HG02610 (cell line): ENCODE results near the gene CARMIL1.

Experiments used
- ATAC-seq: cut with Tn5 transposase; IDR thresholded peaks from one replicate; pipeline ENCODE4 v1.9.1; 2021; ENCODE audit warnings: mild to moderate bottlenecking, moderate library complexity; ENCODE audit not compliant: unreplicated experiment

The CARMIL1 gene

GRCh38 chr6:25403150-25403549 is 124.0 kb downstream of the CARMIL1 start:
- ATAC-seq, result no peak

GRCh38 chr6:25404091-25404490 is 124.9 kb downstream of the CARMIL1 start:
- ATAC-seq, result no peak

- ATAC-seq, result peak; percentile 94
Observed at GRCh38 chr6:25404693-25405169, 125.6 kb downstream of the CARMIL1 start.

GRCh38 chr6:25405442-25405841 is 126.3 kb downstream of the CARMIL1 start:
- peak; percentile 29 for ATAC-seq

GRCh38 chr6:25407431-25407830 is 128.3 kb downstream of the CARMIL1 start:
- ATAC-seq, result no peak

GRCh38 chr6:25410102-25410501 is 130.9 kb downstream of the CARMIL1 start:
- no peak for ATAC-seq

GRCh38 chr6:25411316-25411950 is 132.3 kb downstream of the CARMIL1 start:
- ATAC-seq, result no peak

GRCh38 chr6:25413207-25413905 is 134.2 kb downstream of the CARMIL1 start:
- no peak for ATAC-seq

- no peak for ATAC-seq
Observed at GRCh38 chr6:25414168-25414567, 135.0 kb downstream of the CARMIL1 start.

GRCh38 chr6:25414755-25415154 is 135.6 kb downstream of the CARMIL1 start:
- no peak for ATAC-seq

- no peak for ATAC-seq
Observed at GRCh38 chr6:25415274-25415673, 136.1 kb downstream of the CARMIL1 start.

GRCh38 chr6:25415701-25416100 is 136.5 kb downstream of the CARMIL1 start:
- no peak for ATAC-seq

GRCh38 chr6:25417046-25417605 is 138.0 kb downstream of the CARMIL1 start:
- ATAC-seq, result no peak

GRCh38 chr6:25418454-25419052 is 139.4 kb downstream of the CARMIL1 start:
- no peak for ATAC-seq

- no peak for ATAC-seq
Observed at GRCh38 chr6:25419879-25420278, 140.7 kb downstream of the CARMIL1 start.

- no peak for ATAC-seq
Observed at GRCh38 chr6:25423358-25423757, 144.2 kb downstream of the CARMIL1 start.

GRCh38 chr6:25424303-25424702 is 145.1 kb downstream of the CARMIL1 start:
- ATAC-seq, result no peak

- ATAC-seq, result no peak
Observed at GRCh38 chr6:25427549-25427948, 148.4 kb downstream of the CARMIL1 start.

- no peak for ATAC-seq
Observed at GRCh38 chr6:25428758-25429317, 149.7 kb downstream of the CARMIL1 start.

GRCh38 chr6:25431306-25431974 is 152.3 kb downstream of the CARMIL1 start:
- no peak for ATAC-seq

- no peak for ATAC-seq
Observed at GRCh38 chr6:25431975-25432307, 152.8 kb downstream of the CARMIL1 start.
